HG03280 (cell line): ENCODE results near the gene SPNS1.

Experiments
- ATAC-seq: cut with Tn5 transposase; IDR thresholded peaks from one replicate; pipeline ENCODE4 v1.9.1; 2021; ENCODE audit warnings: mild to moderate bottlenecking, moderate library complexity; ENCODE audit not compliant: unreplicated experiment

The SPNS1 gene

GRCh38 chr16:29025735-29026134 lies 51.2 kb downstream of the SPNS1 start:
- no peak for ATAC-seq

GRCh38 chr16:29028457-29029167 lies 54.0 kb downstream of the SPNS1 start:
- ATAC-seq, result no peak

GRCh38 chr16:29029168-29029994 lies 54.8 kb downstream of the SPNS1 start:
- no peak for ATAC-seq

GRCh38 chr16:29030086-29030840 lies 55.7 kb downstream of the SPNS1 start:
- ATAC-seq, result no peak
